LNCAP (cell line): ENCODE measurements around the gene GPR75.

ENCODE experiments used
- CTCF ChIP-seq: fragments of 450-650 bp; IDR thresholded peaks from 2 replicates; pipeline ENCODE4 v1.5.1; 2017; ENCODE audit warnings: mild to moderate bottlenecking

Gene GPR75

DNA sequence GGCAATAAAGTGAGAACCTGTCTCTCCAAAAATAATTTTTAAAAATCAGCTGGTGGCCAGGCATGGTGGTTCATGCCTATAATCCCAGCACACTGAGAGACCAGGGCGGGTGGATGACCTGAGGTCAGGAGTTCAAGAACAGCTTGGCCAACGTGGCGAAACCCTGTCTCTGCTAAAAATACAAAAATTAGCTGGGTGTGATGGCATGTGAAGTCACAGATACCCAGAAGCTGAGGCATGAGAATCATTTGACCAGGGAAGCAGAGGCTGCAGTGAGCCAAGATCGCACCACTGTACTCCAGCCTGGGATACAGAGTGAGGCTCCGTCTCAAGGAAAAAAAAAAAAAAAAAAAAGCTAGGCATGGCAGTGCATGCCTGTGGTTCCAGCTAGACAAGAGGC lies 7.4 kb upstream of the GPR75 start:
- no peak for TF ChIP-seq CTCF

DNA sequence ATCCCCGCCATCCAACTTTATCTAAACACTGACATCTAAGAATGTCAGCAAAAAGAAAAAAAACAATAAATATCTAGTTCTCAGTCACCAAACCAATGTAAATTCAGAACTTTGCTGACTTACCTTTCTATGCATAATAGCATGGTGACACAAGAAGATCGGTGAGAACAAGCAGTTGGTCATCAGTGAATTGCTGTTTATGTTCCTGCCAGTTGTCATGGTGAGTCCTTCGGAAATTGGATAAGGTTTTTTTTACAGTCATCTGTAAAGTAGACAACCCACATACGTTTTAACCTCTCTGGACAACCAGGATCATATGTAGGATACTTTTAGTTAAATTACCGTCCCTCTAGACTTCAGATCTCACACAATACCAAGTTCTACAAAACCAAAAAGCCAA lies 6.2 kb upstream of the GPR75 start:
- no peak for TF ChIP-seq CTCF

DNA sequence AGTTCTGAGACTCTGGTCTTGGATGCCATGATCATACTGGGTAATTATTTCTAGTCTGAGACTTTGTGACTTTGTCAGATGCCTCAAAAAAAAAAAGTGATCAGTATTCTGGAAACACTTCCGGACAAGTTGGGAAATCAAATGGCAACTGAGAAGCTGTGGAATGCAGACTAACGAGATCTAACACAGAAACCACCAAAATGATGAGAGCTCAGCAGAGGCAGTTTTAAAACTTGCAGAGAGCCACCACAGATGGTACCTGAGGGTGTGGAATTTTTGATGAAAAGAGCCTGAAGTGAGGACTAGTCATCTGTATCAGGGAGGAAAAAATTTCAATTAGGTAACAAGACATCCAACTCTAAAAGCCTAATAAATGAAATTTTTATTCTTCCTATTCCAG lies 5.5 kb upstream of the GPR75 start:
- no peak for TF ChIP-seq CTCF

- no peak for TF ChIP-seq CTCF
Measured at GRCh38 chr2:53863538-53864227, 3.9 kb upstream of the GPR75 start.

DNA sequence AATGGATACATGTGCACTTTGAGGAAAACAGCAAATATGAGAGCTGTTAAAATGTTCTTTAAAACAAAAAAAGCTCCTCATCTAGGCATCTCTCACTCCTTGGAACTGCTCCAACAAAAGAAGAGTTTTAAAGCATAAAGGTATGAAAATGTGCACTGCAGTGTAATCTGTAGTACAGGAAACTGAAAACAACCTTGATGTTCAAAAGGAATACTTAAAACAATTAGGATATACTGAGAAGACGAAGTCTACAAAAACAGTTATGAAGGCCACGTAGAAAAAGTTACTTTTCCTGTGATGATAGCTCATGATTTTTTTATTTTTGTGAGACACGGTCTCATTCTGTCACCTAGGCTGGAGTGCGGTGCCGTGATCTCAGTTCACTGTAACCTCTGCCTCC lies 2.1 kb upstream of the GPR75 start:
- TF ChIP-seq CTCF, result no peak

- TF ChIP-seq CTCF, result no peak
Measured at GRCh38 chr2:53856272-53856671, 3.5 kb downstream of the GPR75 start.

DNA sequence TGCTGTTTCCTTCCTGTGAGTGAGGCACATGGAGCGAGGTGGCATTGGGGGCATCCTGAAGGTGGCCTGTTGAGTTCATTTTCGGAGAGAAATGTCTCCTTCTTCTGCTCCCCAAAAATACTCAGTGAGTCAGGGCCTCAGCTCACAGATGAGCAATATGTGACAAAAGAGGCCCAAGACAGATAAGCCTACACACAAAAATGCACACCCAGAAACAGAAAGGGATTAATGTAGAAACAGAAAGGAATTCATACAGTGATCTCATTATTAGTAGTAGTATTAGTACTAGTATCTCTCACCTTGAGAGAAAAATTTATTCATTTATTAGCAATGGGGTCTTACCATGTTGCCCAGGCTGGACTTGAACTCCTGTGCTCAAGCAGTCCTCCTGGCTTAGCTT lies 5.1 kb downstream of the GPR75 start:
- no peak for TF ChIP-seq CTCF

DNA sequence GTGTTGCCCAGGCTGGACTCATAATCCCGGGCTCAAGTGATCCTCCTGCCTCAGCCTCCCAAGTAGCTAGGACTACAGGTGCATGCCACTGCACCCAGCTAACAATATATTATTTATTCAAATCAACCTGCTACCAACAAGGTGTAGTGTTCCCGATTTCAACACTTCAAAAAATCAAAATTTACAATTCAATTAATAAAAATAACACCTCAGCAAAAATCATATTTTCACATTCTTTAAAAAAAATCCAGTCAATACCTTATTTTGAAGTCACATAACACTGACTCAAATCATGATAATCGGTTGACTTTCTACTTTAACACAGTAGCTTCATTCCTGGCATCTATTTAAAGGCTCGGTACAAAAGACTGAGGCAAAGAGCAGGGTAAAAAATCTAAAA lies 7.2 kb downstream of the GPR75 start:
- TF ChIP-seq CTCF, result no peak
